GM19455 (cell line): Measurements from ENCODE around the gene B3GALT6.

Experiments used
- ATAC-seq: cut with Tn5 transposase; IDR thresholded peaks from one replicate; pipeline ENCODE4 v1.9.1; 2021; ENCODE audit not compliant: unreplicated experiment

B3GALT6 gene

GRCh38 chr1:1215881-1216605 lies 16.0 kb upstream of the B3GALT6 start:
- ATAC-seq, result no peak

- ATAC-seq, result no peak
Measured at GRCh38 chr1:1216770-1217620, 15.0 kb upstream of the B3GALT6 start.

- no peak for ATAC-seq
Measured at GRCh38 chr1:1217621-1218523, 14.2 kb upstream of the B3GALT6 start.

- no peak for ATAC-seq
Measured at GRCh38 chr1:1218524-1219200, 13.4 kb upstream of the B3GALT6 start.

GRCh38 chr1:1219341-1219740 lies 12.7 kb upstream of the B3GALT6 start:
- no peak for ATAC-seq

- no peak for ATAC-seq
Measured at GRCh38 chr1:1220197-1220596, 11.8 kb upstream of the B3GALT6 start.

- no peak for ATAC-seq
Measured at GRCh38 chr1:1221887-1222574, 10.0 kb upstream of the B3GALT6 start.

- ATAC-seq, result no peak
Measured at GRCh38 chr1:1222575-1223225, 9.3 kb upstream of the B3GALT6 start.

GRCh38 chr1:1223321-1223720 lies 8.7 kb upstream of the B3GALT6 start:
- ATAC-seq, result no peak

- no peak for ATAC-seq
Measured at GRCh38 chr1:1223891-1224290, 8.1 kb upstream of the B3GALT6 start.

GRCh38 chr1:1225238-1225845 lies 6.7 kb upstream of the B3GALT6 start:
- ATAC-seq, result no peak

- ATAC-seq, result no peak
Measured at GRCh38 chr1:1225913-1226312, 6.1 kb upstream of the B3GALT6 start.

- no peak for ATAC-seq
Measured at GRCh38 chr1:1226566-1227362, 5.3 kb upstream of the B3GALT6 start.

GRCh38 chr1:1227386-1227785 lies 4.7 kb upstream of the B3GALT6 start:
- no peak for ATAC-seq

- no peak for ATAC-seq
Measured at GRCh38 chr1:1228187-1228586, 3.9 kb upstream of the B3GALT6 start.

- ATAC-seq, result no peak
Measured at GRCh38 chr1:1228596-1229321, 3.3 kb upstream of the B3GALT6 start.

- no peak for ATAC-seq
Measured at GRCh38 chr1:1229770-1230169, 2.3 kb upstream of the B3GALT6 start.
